Lung microvascular endothelial cell (primary cell): ENCODE data around the gene DERL3. TPM values are rescaled to one million over a fixed set of nuclear protein-coding genes. Genes with fewer than 3 reads are reported as not detected.

Experiments
- DNase-seq, 2 donors: peaks; one replicate each; pipeline versions ENCODE4 v3.0.0 to v3.0.0-alpha.2; 2010; ENCODE audit warnings: low read depth in 2 of 2
- total RNA-seq: library from RNA; depleted of rRNA; stranded (reverse); fragments of >200 nt; gene quantifications from 2 replicates; pipeline ENCODE4 v1.2.1, GENCODE V29; 2014

Gene DERL3
- total RNA-seq, 1 donor from 2014 or later = 0.40 TPM

GRCh38 chr22:23803001-23803819, 35.6 kb downstream of the DERL3 start:
- no peak for DNase-seq

GRCh38 chr22:23801886-23802377, 36.9 kb downstream of the DERL3 start:
- DNase-seq = no peak

- no peak for DNase-seq
Measured at GRCh38 chr22:23801238-23801821, 37.5 kb downstream of the DERL3 start.

- no peak for DNase-seq
Measured at GRCh38 chr22:23800297-23801237, 38.2 kb downstream of the DERL3 start.

- DNase-seq = no peak
Measured at GRCh38 chr22:23796461-23796860, 42.3 kb downstream of the DERL3 start.

- no peak for DNase-seq
Measured at GRCh38 chr22:23793326-23793725, 45.5 kb downstream of the DERL3 start.

- no peak for DNase-seq
Measured at GRCh38 chr22:23791738-23792645, 46.8 kb downstream of the DERL3 start.

GRCh38 chr22:23790819-23791737, 47.7 kb downstream of the DERL3 start:
- no peak for DNase-seq

GRCh38 chr22:23789638-23790037, 49.2 kb downstream of the DERL3 start:
- DNase-seq = peak in 1 of 2 donors; percentile 16

GRCh38 chr22:23789121-23789520, 49.7 kb downstream of the DERL3 start:
- DNase-seq = no peak

- no peak for DNase-seq
Measured at GRCh38 chr22:23787910-23788309, 50.9 kb downstream of the DERL3 start.

GRCh38 chr22:23787600-23787896, 51.3 kb downstream of the DERL3 start:
- DNase-seq = no peak

- peak; percentile 90 to 92 for DNase-seq
Measured at GRCh38 chr22:23786752-23787599, 51.8 kb downstream of the DERL3 start, which contains the start of gene SMARCB1. TSS of gene SMARCB1 (plus strand) at chr22:23786966. CDS start at chr22:23787170, 204 bp downstream.

GRCh38 chr22:23786261-23786710, 52.5 kb downstream of the DERL3 start:
- DNase-seq = no peak
